ENCODE measurements around the gene S100P.

Gene S100P

GRCh38 chr4:6701371-6701770 is 7.7 kb downstream of the S100P start:
- Histone ChIP-seq H3K23ac (ENCODE audit: low read length) (no peak overlapping the region), H4K8ac (ENCODE audit: low read depth, low read length) (no peak overlapping the region), H3K79me1 (ENCODE audit: low read length) (no peaks in the 10 kb centered on the region), H4K91ac (ENCODE audit: low read depth, low read length) (no peak overlapping the region), H3K14ac (ENCODE audit: low read length) (no peak overlapping the region), H3K18ac (ENCODE audit: low read length) (no peak overlapping the region), H4K12ac (ENCODE audit: low read depth, low read length) (no peak overlapping the region), H2BK12ac (ENCODE audit: low read length) (no peak overlapping the region), H3K9me3 (ENCODE audit: insufficient read depth, low read depth, low read length) (peaks cover 3% of the 10 kb centered on the region), H3K9ac (ENCODE audit: low read length) (no peak overlapping the region), H3K27ac (ENCODE audit: low read depth, low read length) (no peak overlapping the region), H3K4me3 (ENCODE audit: low read depth, low read length) (no peak overlapping the region), H3K79me2 (ENCODE audit: control insufficient read depth, insufficient read depth, low read length, poor library complexity) (no peaks in the 10 kb centered on the region), H3K27me3 (ENCODE audit: insufficient read depth, low read length) (no peaks in the 10 kb centered on the region), H2BK5ac (ENCODE audit: low read depth, low read length, poor library complexity) (no peak overlapping the region), H3K4me2 (ENCODE audit: low read length) (no peak overlapping the region), H3K4me1 (ENCODE audit: control insufficient read depth in 1 of 2, insufficient read depth in 2 of 2, low read length in 2 of 2) (peaks cover 2 to 3% of the 10 kb centered on the region in 2 experiments), H2AFZ (ENCODE audit: insufficient read depth, low read length, poor library complexity) (no peak overlapping the region), H3K4ac (ENCODE audit: low read depth, low read length) (no peak overlapping the region), H3K36me3 (ENCODE audit: control insufficient read depth in 1 of 2, insufficient read depth in 2 of 2, low read length in 2 of 2) (peaks cover 5 to 8% of the 10 kb centered on the region in 2 experiments), H2AK5ac (ENCODE audit: low read length) (no peak overlapping the region), H2BK120ac (ENCODE audit: insufficient read depth, low read length, poor library complexity) (no peak overlapping the region)
- WGBS (ENCODE audit: extremely low coverage, insufficient coverage, insufficient read length): no CpG with 5 or more reads among the region's 13 CpGs
- peak in 1 of 2 donors; percentile 63 for DNase-seq

- Histone ChIP-seq H3K4me3 (ENCODE audit: low read depth, low read length) (no peak overlapping the region), H3K79me2 (ENCODE audit: control insufficient read depth, insufficient read depth, low read length, poor library complexity) (no peaks in the 10 kb centered on the region), H2AFZ (ENCODE audit: insufficient read depth, low read length, poor library complexity) (no peak overlapping the region), H2AK5ac (ENCODE audit: low read length) (no peak overlapping the region), H3K18ac (ENCODE audit: low read length) (no peak overlapping the region), H3K9me3 (ENCODE audit: insufficient read depth, low read depth, low read length) (peaks cover 3% of the 10 kb centered on the region), H3K79me1 (ENCODE audit: low read length) (no peaks in the 10 kb centered on the region), H4K12ac (ENCODE audit: low read depth, low read length) (no peak overlapping the region), H3K4me1 (ENCODE audit: control insufficient read depth in 1 of 2, insufficient read depth in 2 of 2, low read length in 2 of 2) (no peaks in the 10 kb centered on the region), H3K4me2 (ENCODE audit: low read length) (no peak overlapping the region), H3K27me3 (ENCODE audit: insufficient read depth, low read length) (no peaks in the 10 kb centered on the region), H3K36me3 (ENCODE audit: control insufficient read depth in 1 of 2, insufficient read depth in 2 of 2, low read length in 2 of 2) (peaks cover 5 to 8% of the 10 kb centered on the region in 2 experiments), H3K4ac (ENCODE audit: low read depth, low read length) (no peak overlapping the region), H3K9ac (ENCODE audit: low read length) (no peak overlapping the region), H3K27ac (ENCODE audit: low read depth, low read length) (no peak overlapping the region), H3K23ac (ENCODE audit: low read length) (no peak overlapping the region), H2BK5ac (ENCODE audit: low read depth, low read length, poor library complexity) (no peak overlapping the region), H2BK12ac (ENCODE audit: low read length) (no peak overlapping the region), H3K14ac (ENCODE audit: low read length) (no peak overlapping the region), H2BK120ac (ENCODE audit: insufficient read depth, low read length, poor library complexity) (no peak overlapping the region), H4K8ac (ENCODE audit: low read depth, low read length) (no peak overlapping the region), H4K91ac (ENCODE audit: low read depth, low read length) (no peak overlapping the region)
- no CpG with 5 or more reads among the region's 1 CpG for WGBS (ENCODE audit: extremely low coverage, insufficient coverage, insufficient read length)
- DNase-seq: no peak
Measured at GRCh38 chr4:6702761-6703160, 9.1 kb downstream of the S100P start.

- no peak overlapping the region for H3K18ac ChIP-seq (ENCODE audit: low read length)
- H3K79me2 ChIP-seq (ENCODE audit: control insufficient read depth, insufficient read depth, low read length, poor library complexity): no peaks in the 10 kb centered on the region
- H3K14ac ChIP-seq (ENCODE audit: low read length): no peak overlapping the region
- no peak overlapping the region for H4K12ac ChIP-seq (ENCODE audit: low read depth, low read length)
- H3K4me3 ChIP-seq (ENCODE audit: low read depth, low read length): no peak overlapping the region
- no peak overlapping the region for H3K9ac ChIP-seq (ENCODE audit: low read length)
- H3K4me1 ChIP-seq (ENCODE audit: control insufficient read depth in 1 of 2, insufficient read depth in 2 of 2, low read length in 2 of 2): peaks cover 0 to 2% of the 10 kb centered on the region in 2 experiments
- no peak overlapping the region for H2AFZ ChIP-seq (ENCODE audit: insufficient read depth, low read length, poor library complexity)
- peak in 1 of 2 donors; percentile 38 for DNase-seq
- H2BK5ac ChIP-seq (ENCODE audit: low read depth, low read length, poor library complexity): no peak overlapping the region
- H4K8ac ChIP-seq (ENCODE audit: low read depth, low read length): no peak overlapping the region
- H3K4ac ChIP-seq (ENCODE audit: low read depth, low read length): no peak overlapping the region
- H3K79me1 ChIP-seq (ENCODE audit: low read length): no peaks in the 10 kb centered on the region
- no peak overlapping the region for H3K27ac ChIP-seq (ENCODE audit: low read depth, low read length)
- H3K4me2 ChIP-seq (ENCODE audit: low read length): no peak overlapping the region
- WGBS (ENCODE audit: extremely low coverage, insufficient coverage, insufficient read length): no CpG with 5 or more reads among the region's 3 CpGs
- no peak overlapping the region for H4K91ac ChIP-seq (ENCODE audit: low read depth, low read length)
- H2BK120ac ChIP-seq (ENCODE audit: insufficient read depth, low read length, poor library complexity): no peak overlapping the region
- no peaks in the 10 kb centered on the region for H3K27me3 ChIP-seq (ENCODE audit: insufficient read depth, low read length)
- no peak overlapping the region for H3K23ac ChIP-seq (ENCODE audit: low read length)
- peaks cover 3% of the 10 kb centered on the region for H3K9me3 ChIP-seq (ENCODE audit: insufficient read depth, low read depth, low read length)
- no peak overlapping the region for H2BK12ac ChIP-seq (ENCODE audit: low read length)
- no peak overlapping the region for H2AK5ac ChIP-seq (ENCODE audit: low read length)
- H3K36me3 ChIP-seq (ENCODE audit: control insufficient read depth in 1 of 2, insufficient read depth in 2 of 2, low read length in 2 of 2): peaks cover 5 to 8% of the 10 kb centered on the region in 2 experiments
Measured at GRCh38 chr4:6703786-6704185, 10.1 kb downstream of the S100P start.

GRCh38 chr4:6705646-6706045 is 12.0 kb downstream of the S100P start:
- Histone ChIP-seq H2BK120ac (ENCODE audit: insufficient read depth, low read length, poor library complexity) (no peak overlapping the region), H2BK5ac (ENCODE audit: low read depth, low read length, poor library complexity) (no peak overlapping the region), H3K9ac (ENCODE audit: low read length) (no peak overlapping the region), H3K18ac (ENCODE audit: low read length) (no peak overlapping the region), H3K36me3 (ENCODE audit: control insufficient read depth in 1 of 2, insufficient read depth in 2 of 2, low read length in 2 of 2) (peaks cover 4 to 6% of the 10 kb centered on the region in 2 experiments), H3K4me1 (ENCODE audit: control insufficient read depth in 1 of 2, insufficient read depth in 2 of 2, low read length in 2 of 2) (peaks cover 0 to 8% of the 10 kb centered on the region in 2 experiments), H3K4ac (ENCODE audit: low read depth, low read length) (no peak overlapping the region), H3K79me1 (ENCODE audit: low read length) (peaks cover 5% of the 10 kb centered on the region), H2AK5ac (ENCODE audit: low read length) (no peak overlapping the region), H3K23ac (ENCODE audit: low read length) (no peak overlapping the region), H4K12ac (ENCODE audit: low read depth, low read length) (no peak overlapping the region), H4K8ac (ENCODE audit: low read depth, low read length) (no peak overlapping the region), H3K4me3 (ENCODE audit: low read depth, low read length) (no peak overlapping the region), H3K79me2 (ENCODE audit: control insufficient read depth, insufficient read depth, low read length, poor library complexity) (peaks cover 7% of the 10 kb centered on the region), H2AFZ (ENCODE audit: insufficient read depth, low read length, poor library complexity) (no peak overlapping the region), H2BK12ac (ENCODE audit: low read length) (no peak overlapping the region), H3K4me2 (ENCODE audit: low read length) (no peak overlapping the region), H3K9me3 (ENCODE audit: insufficient read depth, low read depth, low read length) (peaks cover 3% of the 10 kb centered on the region), H4K91ac (ENCODE audit: low read depth, low read length) (no peak overlapping the region), H3K27ac (ENCODE audit: low read depth, low read length) (no peak overlapping the region), H3K14ac (ENCODE audit: low read length) (no peak overlapping the region), H3K27me3 (ENCODE audit: insufficient read depth, low read length) (no peaks in the 10 kb centered on the region)
- DNase-seq: no peak
- no CpG with 5 or more reads among the region's 2 CpGs for WGBS (ENCODE audit: extremely low coverage, insufficient coverage, insufficient read length)
